Measurements from ENCODE around the gene NODAL.

Gene NODAL

GRCh38 chr10:70481105-70481504 lies 39.6 kb upstream of the NODAL start (continued):
- TF ChIP-seq ZNF280D (tag by site-specific recombination; IDR thresholded peaks at IDR 0.05) = no peak
- TF ChIP-seq PRDM4 (tag by site-specific recombination; IDR thresholded peaks at IDR 0.05) = no peak
- TF ChIP-seq KLF8 (tag by site-specific recombination; IDR thresholded peaks at IDR 0.05) = no peak
- no peak for TF ChIP-seq ZBTB26 (tag by site-specific recombination; optimal IDR thresholded peaks at IDR 0.05)

- peaks cover 6% of the 10 kb centered on the region for H3K4me1 ChIP-seq (ENCODE audit: control insufficient read depth, insufficient read depth, low read length)
- no peak overlapping the region for H3K27ac ChIP-seq (ENCODE audit: extremely low read depth, low read depth, low read length)
- H3K4me3 ChIP-seq (ENCODE audit: low read depth, low read length) = no peak overlapping the region
- TF ChIP-seq ZFHX2 (tag by site-specific recombination; conservative IDR thresholded peaks at IDR 0.05) (peak; percentile 94), ZNF18 (tag by site-specific recombination; IDR thresholded peaks at IDR 0.05) (0 out of 2 replicates have a peak, but pooled peaks have one; percentile 50), EGR2 (tag by site-specific recombination; IDR thresholded peaks at IDR 0.05; ENCODE audit: low read depth) (peak; percentile 93), ZNF140 (tag by site-specific recombination; IDR thresholded peaks at IDR 0.05) (no peak), GLIS2 (tag by site-specific recombination; IDR thresholded peaks at IDR 0.05) (peak; percentile 63), ZIC2 (tag by site-specific recombination; IDR thresholded peaks at IDR 0.05) (peak; percentile 49), ZNF670 (tag by site-specific recombination; IDR thresholded peaks at IDR 0.05; ENCODE audit: low read depth) (no peak), GLIS1 (tag by site-specific recombination; IDR thresholded peaks at IDR 0.05) (peak; percentile 59), SP2 (tag by site-specific recombination; IDR thresholded peaks at IDR 0.05) (peak; percentile 25; the same call in 1 of the 2 replicates), ZNF341 (tag by site-specific recombination; IDR thresholded peaks at IDR 0.05; ENCODE audit: low read depth) (peak; percentile 89), ZNF398 (tag by site-specific recombination; IDR thresholded peaks at IDR 0.05) (peak; percentile 48; the same call in 1 of the 2 replicates), ZBTB7A (tag by site-specific recombination; IDR thresholded peaks at IDR 0.05; ENCODE audit: low read depth) (no peak), SCRT2 (tag by site-specific recombination; IDR thresholded peaks at IDR 0.05) (peak; percentile 58; the same call in 1 of the 2 replicates), PATZ1 (tag by site-specific recombination; IDR thresholded peaks at IDR 0.05) (peak; percentile 31; the same call in 1 of the 2 replicates)
- no peaks in the 10 kb centered on the region for H3K9me3 ChIP-seq (ENCODE audit: control insufficient read depth, insufficient read depth, low read depth, low read length)
- H3K36me3 ChIP-seq (ENCODE audit: control insufficient read depth in 2 of 2, insufficient read depth in 1 of 2, low read length in 2 of 2) = peaks cover 0 to 16% of the 10 kb centered on the region in 2 experiments; a peak in 2 of 3 replicates
- CTCF ChIA-PET = interaction anchor here (0.6 kb wide), 1 partner anchor 47 kb away, joined by 3 read pairs; no protein-coding TSS in a partner anchor
- POLR2A ChIA-PET = no interaction called here
These were observed 38.9 kb upstream of the NODAL start for GRCh38 chr10:70480239-70480861.

All from HEK293 (cell line).